ENCODE results near the gene IFI35.

IFI35 gene

GRCh38 chr17:43033948-43034881, 27.6 kb downstream of the IFI35 start:
- no peak overlapping the region for H3K4me3 ChIP-seq (replicated peaks; ENCODE audit: low read depth, low read length)
- no peak for TF ChIP-seq CTCF (IDR thresholded peaks at IDR 0.05; ENCODE audit: low read length, missing control alignments)

GRCh38 chr17:43034894-43035293, 28.3 kb downstream of the IFI35 start:
- no peak for DNase-seq (ENCODE audit: low read depth)
- no peak overlapping the region for H3K4me3 ChIP-seq (replicated peaks; ENCODE audit: low read depth, low read length)
- TF ChIP-seq CTCF (IDR thresholded peaks at IDR 0.05; ENCODE audit: low read length, missing control alignments), result no peak

More at GRCh38 chr17:43033948-43034881, 27.6 kb downstream of the IFI35 start:
- no peak for DNase-seq (ENCODE audit: low read depth)

GRCh38 chr17:43039646-43040045, 33.1 kb downstream of the IFI35 start:
- no peak for DNase-seq (ENCODE audit: low read depth)
- H3K4me3 ChIP-seq (replicated peaks; ENCODE audit: low read depth, low read length), result no peak overlapping the region
- TF ChIP-seq CTCF (IDR thresholded peaks at IDR 0.05; ENCODE audit: low read length, missing control alignments), result no peak

GRCh38 chr17:43040655-43041054, 34.1 kb downstream of the IFI35 start:
- no peak for TF ChIP-seq CTCF (IDR thresholded peaks at IDR 0.05; ENCODE audit: low read length, missing control alignments)
- no peak for DNase-seq (ENCODE audit: low read depth)
- H3K4me3 ChIP-seq (replicated peaks; ENCODE audit: low read depth, low read length), result no peak overlapping the region

- no peak for TF ChIP-seq CTCF (IDR thresholded peaks at IDR 0.05; ENCODE audit: low read length, missing control alignments)
- no peak overlapping the region for H3K4me3 ChIP-seq (replicated peaks; ENCODE audit: low read depth, low read length)
- DNase-seq (ENCODE audit: low read depth), result no peak
Measured at GRCh38 chr17:43042025-43042628, 35.5 kb downstream of the IFI35 start.

- H3K4me3 ChIP-seq (replicated peaks; ENCODE audit: low read depth, low read length), result no peak overlapping the region
- TF ChIP-seq CTCF (IDR thresholded peaks at IDR 0.05; ENCODE audit: low read length, missing control alignments), result no peak
- no peak for DNase-seq (ENCODE audit: low read depth)
Measured at GRCh38 chr17:43043307-43043706, 36.7 kb downstream of the IFI35 start.
